Epidermal melanocyte (primary cell): ENCODE results near the gene KTI12.

Experiments
- DNase-seq: peaks from one replicate; pipeline ENCODE4 v3.0.0; 2011; ENCODE audit warnings: low spot score; ENCODE audit not compliant: insufficient read length

The KTI12 gene

DNA sequence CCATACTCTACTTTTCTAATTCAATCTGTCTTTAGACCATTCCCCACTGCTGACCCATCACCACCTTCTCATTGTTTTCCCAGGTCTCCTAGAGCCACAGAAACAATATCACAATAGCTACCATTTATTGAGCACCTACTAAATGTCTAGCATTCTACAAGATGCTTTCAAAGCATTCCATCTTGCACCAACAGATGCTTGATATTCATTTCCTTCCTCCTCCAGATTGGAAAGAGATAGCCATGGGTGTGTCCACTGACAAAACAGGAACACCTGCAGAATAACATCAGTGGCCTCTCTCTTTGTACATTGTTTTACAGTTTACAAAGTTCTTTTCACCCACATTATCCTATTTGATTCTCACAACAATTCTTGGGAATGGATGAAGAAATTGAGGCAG lies 45.4 kb downstream of the KTI12 start:
- no peak for DNase-seq

- DNase-seq: no peak
Measured at GRCh38 chr1:51986718-51987117, 46.9 kb downstream of the KTI12 start.

DNA sequence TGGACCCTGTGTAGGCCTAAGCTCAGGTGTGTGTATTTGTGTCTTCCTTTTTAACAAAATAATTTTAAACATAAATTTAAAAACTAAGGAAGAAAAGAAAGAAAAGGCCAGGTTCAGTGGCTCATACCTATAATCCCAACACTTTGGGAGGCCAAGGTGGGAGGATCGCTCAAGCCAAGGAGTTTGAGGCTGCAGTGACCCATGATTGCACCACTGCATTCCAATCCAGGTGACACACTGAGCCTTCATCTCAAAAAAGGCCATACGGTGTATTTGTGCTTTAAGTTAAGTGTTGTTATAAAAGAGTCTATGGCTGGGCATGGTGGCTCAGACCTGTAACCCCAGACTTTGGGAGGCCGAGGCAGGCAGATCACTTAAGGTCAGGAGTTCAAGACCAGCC lies 51.4 kb downstream of the KTI12 start:
- DNase-seq: no peak
